ENCODE data around the gene UBXN6. TPM values are rescaled to one million over a fixed set of nuclear protein-coding genes. Genes with fewer than 3 reads are reported as not detected.

The UBXN6 gene
- total and polyA plus RNA-seq, 4 experiments from 2014 or later = 4.1 to 63.5 (median 33.8) TPM

DNA sequence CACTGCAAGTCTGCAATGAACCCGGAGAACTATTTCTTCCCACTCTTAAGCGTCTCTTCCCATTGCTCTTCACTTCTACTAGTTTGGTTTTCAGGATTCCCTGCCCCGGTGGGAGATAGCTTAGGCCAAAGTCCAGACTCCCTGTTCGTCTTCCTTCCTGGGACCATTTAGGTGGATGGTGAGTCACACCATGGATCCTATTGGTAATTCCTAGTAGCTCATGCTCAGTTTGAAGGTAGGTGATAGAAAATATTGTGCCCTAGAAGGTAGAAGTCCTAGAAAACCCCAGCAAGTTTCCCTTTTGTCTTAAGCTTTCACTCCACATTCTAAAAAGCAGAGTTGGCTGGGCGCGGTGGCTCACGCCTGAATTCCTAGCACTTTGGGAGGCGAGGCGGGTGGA lies 41.3 kb downstream of the UBXN6 start:
- no peak overlapping the region for H3K4me3 ChIP-seq (ENCODE audit: low read length in 2 of 2)
- H3K27me3 ChIP-seq (ENCODE audit: insufficient read depth, low read length) = no peaks in the 10 kb centered on the region
- Mint-ChIP-seq H3K36me3 (peaks cover 10 to 17% of the 10 kb centered on the region in 2 donors), H3K27me3 (no peaks in the 10 kb centered on the region), H3K27ac (no peak overlapping the region), H3K4me1 (peaks cover 0 to 2% (median 0%) of the 10 kb centered on the region in 4 donors), H3K9me3 (no peaks in the 10 kb centered on the region), H3K4me3 (no peak overlapping the region)
- H3K9me3 ChIP-seq (ENCODE audit: control insufficient read depth in 1 of 2, low read length in 2 of 2) = no peaks in the 10 kb centered on the region
- intact Hi-C loops (cut with micrococcal nuclease) = no loop called here
- ChIA-PET CTCF (ENCODE audit: partially characterized antibody) (interaction anchor here (0.8 to 1.1 kb wide), 2 partner anchors 10 to 14 kb away, joined by 3 read pairs; no protein-coding TSS in a partner anchor), POLR2A (ENCODE audit: partially characterized antibody) (interaction anchor here (1.1 kb wide), 1 partner anchor 16 kb away, joined by 3 read pairs; the partner anchor contains the start of gene SH3GL1)
- H3K4me1 ChIP-seq (ENCODE audit: insufficient read depth, low read length) = no peaks in the 10 kb centered on the region
- no peak overlapping the region for H3K27ac ChIP-seq (ENCODE audit: low read depth, low read length)
- H3K36me3 ChIP-seq (ENCODE audit: insufficient read depth, low read length) = no peaks in the 10 kb centered on the region
- DNase-seq = no peak

DNA sequence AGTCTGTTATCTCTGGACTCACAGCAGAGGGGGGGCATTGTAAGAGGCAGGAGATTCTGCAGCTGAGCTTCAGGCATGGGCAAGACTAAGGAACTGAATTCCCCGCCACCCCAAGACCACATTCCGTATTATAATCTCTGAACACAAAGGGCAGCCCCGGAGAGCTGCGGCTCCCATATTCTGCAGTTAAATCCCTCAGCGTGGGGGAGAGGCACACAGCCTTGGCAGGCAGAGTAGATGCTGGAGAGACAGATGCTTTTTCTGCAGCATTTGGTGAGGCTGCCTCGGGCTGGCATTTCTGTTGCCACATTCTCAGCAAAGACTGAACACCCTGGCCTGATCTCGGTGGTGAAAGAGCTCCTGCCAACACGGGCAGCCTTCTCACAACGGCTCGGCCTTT lies 42.2 kb downstream of the UBXN6 start:
- Histone ChIP-seq H3K9me3 (ENCODE audit: control insufficient read depth in 1 of 2, low read length in 2 of 2) (no peaks in the 10 kb centered on the region), H3K36me3 (ENCODE audit: insufficient read depth, low read length) (no peaks in the 10 kb centered on the region), H3K27me3 (ENCODE audit: insufficient read depth, low read length) (no peaks in the 10 kb centered on the region), H3K4me3 (ENCODE audit: low read length in 2 of 2) (no peak overlapping the region), H3K27ac (ENCODE audit: low read depth, low read length) (no peak overlapping the region), H3K4me1 (ENCODE audit: insufficient read depth, low read length) (no peaks in the 10 kb centered on the region)
- DNase-seq = no peak
- Mint-ChIP-seq H3K4me1 (peaks cover 0 to 2% (median 0%) of the 10 kb centered on the region in 4 donors), H3K4me3 (no peak overlapping the region), H3K27ac (peak overlapping the region in 1 of 7 donors; percentile 27), H3K27me3 (no peaks in the 10 kb centered on the region), H3K36me3 (peaks cover 10 to 17% of the 10 kb centered on the region in 2 donors), H3K9me3 (no peaks in the 10 kb centered on the region)
- intact Hi-C loops (cut with micrococcal nuclease) = no loop called here
- ChIA-PET POLR2A (ENCODE audit: partially characterized antibody) (interaction anchor here (1.3 kb wide), 1 partner anchor 15 kb away, joined by 3 read pairs; the partner anchor contains the start of gene SH3GL1), CTCF (ENCODE audit: partially characterized antibody) (interaction anchor here (0.9 kb wide), 1 partner anchor 147 kb away, joined by 4 read pairs; no protein-coding TSS in a partner anchor)

DNA sequence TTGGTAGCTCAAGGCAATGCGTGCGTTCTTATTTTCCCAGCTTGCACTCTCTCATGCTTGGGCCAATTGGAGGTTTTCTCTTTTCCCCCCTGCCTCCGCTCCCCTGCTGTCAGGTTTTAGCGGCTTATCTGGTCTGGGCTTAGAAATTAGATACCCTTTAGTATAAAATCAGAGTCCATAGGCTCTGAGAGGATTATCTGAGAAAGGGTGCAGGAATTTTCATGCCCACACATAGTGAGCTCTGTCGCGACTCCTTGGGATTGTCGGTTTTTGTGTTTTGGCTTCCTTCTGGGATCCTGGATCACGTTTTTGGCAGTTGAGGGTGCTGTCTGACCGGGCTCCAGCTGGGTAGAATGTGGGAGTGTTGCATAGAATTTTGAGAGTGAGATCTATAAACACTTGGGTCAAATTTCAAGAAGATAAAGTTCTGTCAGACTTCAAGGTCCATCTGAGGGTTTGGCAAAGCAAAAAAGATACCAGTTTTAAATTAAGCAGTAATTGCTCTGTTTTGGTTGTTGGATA lies 42.7 kb downstream of the UBXN6 start:
- H3K4me1 Mint-ChIP-seq = peaks cover 0 to 2% (median 0%) of the 10 kb centered on the region in 4 donors
- CTCF ChIA-PET (ENCODE audit: partially characterized antibody) = interaction anchor here (0.9 kb wide), 2 partner anchors 13 to 147 kb away, joined by 4 read pairs; partner anchors contain the start of gene CHAF1A
- no peaks in the 10 kb centered on the region for H3K9me3 ChIP-seq (ENCODE audit: control insufficient read depth in 1 of 2, low read length in 2 of 2)
- no peaks in the 10 kb centered on the region for H3K27me3 ChIP-seq (ENCODE audit: insufficient read depth, low read length)
- intact Hi-C loops (cut with micrococcal nuclease) = no loop called here
- H3K9me3 Mint-ChIP-seq = no peaks in the 10 kb centered on the region
- H3K4me3 Mint-ChIP-seq = no peak overlapping the region
- no peaks in the 10 kb centered on the region for H3K36me3 ChIP-seq (ENCODE audit: insufficient read depth, low read length)
- peak overlapping the region in 2 of 7 donors; percentile 27 to 29 for H3K27ac Mint-ChIP-seq
- no peaks in the 10 kb centered on the region for H3K27me3 Mint-ChIP-seq
- POLR2A ChIA-PET (ENCODE audit: partially characterized antibody) = interaction anchor here (1.3 kb wide), 1 partner anchor 15 kb away, joined by 3 read pairs; the partner anchor contains the start of gene SH3GL1
- peaks cover 9 to 17% of the 10 kb centered on the region in 2 donors for H3K36me3 Mint-ChIP-seq
- no peak overlapping the region for H3K4me3 ChIP-seq (ENCODE audit: low read length in 2 of 2)
- DNase-seq = no peak
- no peak overlapping the region for H3K27ac ChIP-seq (ENCODE audit: low read depth, low read length)
- no peaks in the 10 kb centered on the region for H3K4me1 ChIP-seq (ENCODE audit: insufficient read depth, low read length)

DNA sequence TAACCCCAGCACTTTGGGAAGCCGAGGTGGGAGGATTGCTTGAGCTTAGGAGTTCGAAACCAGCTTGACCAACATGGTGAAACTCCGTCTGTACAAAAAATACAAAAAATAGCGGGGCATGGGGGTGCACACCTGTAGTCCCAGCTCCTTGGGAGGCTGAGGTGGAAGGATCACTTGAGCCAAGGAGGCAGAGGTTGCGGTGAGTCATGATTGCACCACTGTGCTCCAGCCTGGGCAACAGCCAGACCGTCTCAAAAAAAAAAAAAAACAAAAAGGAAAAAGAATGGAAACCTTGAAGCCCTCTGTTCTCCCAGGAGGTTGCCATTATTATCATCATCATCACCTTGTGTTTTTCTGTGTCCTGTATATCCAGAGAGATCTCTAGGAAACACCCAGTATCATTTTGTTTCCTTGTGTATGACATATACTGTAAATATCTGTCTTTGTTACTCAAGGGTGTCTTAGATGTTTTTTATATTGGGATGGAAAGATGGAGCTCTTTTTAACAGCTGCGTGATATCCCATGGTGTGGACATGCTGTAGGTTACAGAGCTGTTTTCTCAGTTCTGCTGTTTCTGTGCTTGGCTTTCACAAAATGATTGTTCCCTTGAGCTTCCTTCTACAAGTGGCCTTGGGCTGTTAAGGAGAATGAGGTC lies 43.3 kb downstream of the UBXN6 start:
- no peaks in the 10 kb centered on the region for H3K27me3 ChIP-seq (ENCODE audit: insufficient read depth, low read length)
- intact Hi-C loops (cut with micrococcal nuclease) = no loop called here
- no peaks in the 10 kb centered on the region for H3K9me3 Mint-ChIP-seq
- no peak overlapping the region for H3K27ac ChIP-seq (ENCODE audit: low read depth, low read length)
- no peak overlapping the region for H3K4me3 ChIP-seq (ENCODE audit: low read length in 2 of 2)
- H3K36me3 ChIP-seq (ENCODE audit: insufficient read depth, low read length) = no peaks in the 10 kb centered on the region
- H3K4me1 ChIP-seq (ENCODE audit: insufficient read depth, low read length) = no peaks in the 10 kb centered on the region
- peaks cover 8 to 17% of the 10 kb centered on the region in 2 donors for H3K36me3 Mint-ChIP-seq
- H3K4me3 Mint-ChIP-seq = no peak overlapping the region
- peaks cover 0 to 2% (median 0%) of the 10 kb centered on the region in 4 donors for H3K4me1 Mint-ChIP-seq
- no peak overlapping the region for H3K27ac Mint-ChIP-seq
- ChIA-PET CTCF (ENCODE audit: partially characterized antibody) (interaction anchor here (0.9 kb wide), 2 partner anchors 12 to 146 kb away, joined by 4 read pairs; partner anchors contain the start of gene CHAF1A), POLR2A (ENCODE audit: partially characterized antibody) (interaction anchor here (1.3 kb wide), 1 partner anchor 14 kb away, joined by 3 read pairs; the partner anchor contains the start of gene SH3GL1)
- no peaks in the 10 kb centered on the region for H3K27me3 Mint-ChIP-seq
- no peak for DNase-seq
- no peaks in the 10 kb centered on the region for H3K9me3 ChIP-seq (ENCODE audit: control insufficient read depth in 1 of 2, low read length in 2 of 2)

DNA sequence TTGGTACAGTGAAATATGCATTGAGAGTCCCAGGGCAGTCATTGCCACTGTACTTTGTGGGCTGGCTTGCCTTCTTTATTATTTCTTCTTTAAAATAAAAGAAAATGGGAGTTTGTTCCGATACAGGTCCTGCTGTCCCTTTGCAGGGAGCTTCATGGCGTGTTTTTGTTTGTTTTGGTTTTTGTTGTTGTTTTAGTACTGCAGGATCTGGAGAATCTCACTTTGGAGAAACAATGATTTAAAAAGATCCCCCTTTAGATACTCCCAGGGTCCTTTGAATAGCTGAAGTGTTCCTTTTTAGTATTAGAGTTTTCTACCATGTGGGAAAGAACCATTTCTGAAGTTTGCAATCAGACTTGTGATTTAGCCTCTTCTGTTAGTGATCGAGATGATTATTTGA lies 44.0 kb downstream of the UBXN6 start:
- H3K4me1 Mint-ChIP-seq = peaks cover 0 to 2% (median 0%) of the 10 kb centered on the region in 4 donors
- Histone ChIP-seq H3K4me1 (ENCODE audit: insufficient read depth, low read length) (no peaks in the 10 kb centered on the region), H3K4me3 (ENCODE audit: low read length in 2 of 2) (no peak overlapping the region), H3K36me3 (ENCODE audit: insufficient read depth, low read length) (peaks cover 7% of the 10 kb centered on the region), H3K27ac (ENCODE audit: low read depth, low read length) (no peak overlapping the region), H3K27me3 (ENCODE audit: insufficient read depth, low read length) (no peaks in the 10 kb centered on the region), H3K9me3 (ENCODE audit: control insufficient read depth in 1 of 2, low read length in 2 of 2) (no peaks in the 10 kb centered on the region)
- intact Hi-C loops (cut with micrococcal nuclease) = no loop called here
- ChIA-PET POLR2A (ENCODE audit: partially characterized antibody) (no interaction called here), CTCF (ENCODE audit: partially characterized antibody) (no interaction called here)
- no peaks in the 10 kb centered on the region for H3K9me3 Mint-ChIP-seq
- no peak overlapping the region for H3K4me3 Mint-ChIP-seq
- no peak overlapping the region for H3K27ac Mint-ChIP-seq
- H3K36me3 Mint-ChIP-seq = peaks cover 12 to 20% of the 10 kb centered on the region in 2 donors
- no peak for DNase-seq
- no peaks in the 10 kb centered on the region for H3K27me3 Mint-ChIP-seq

DNA sequence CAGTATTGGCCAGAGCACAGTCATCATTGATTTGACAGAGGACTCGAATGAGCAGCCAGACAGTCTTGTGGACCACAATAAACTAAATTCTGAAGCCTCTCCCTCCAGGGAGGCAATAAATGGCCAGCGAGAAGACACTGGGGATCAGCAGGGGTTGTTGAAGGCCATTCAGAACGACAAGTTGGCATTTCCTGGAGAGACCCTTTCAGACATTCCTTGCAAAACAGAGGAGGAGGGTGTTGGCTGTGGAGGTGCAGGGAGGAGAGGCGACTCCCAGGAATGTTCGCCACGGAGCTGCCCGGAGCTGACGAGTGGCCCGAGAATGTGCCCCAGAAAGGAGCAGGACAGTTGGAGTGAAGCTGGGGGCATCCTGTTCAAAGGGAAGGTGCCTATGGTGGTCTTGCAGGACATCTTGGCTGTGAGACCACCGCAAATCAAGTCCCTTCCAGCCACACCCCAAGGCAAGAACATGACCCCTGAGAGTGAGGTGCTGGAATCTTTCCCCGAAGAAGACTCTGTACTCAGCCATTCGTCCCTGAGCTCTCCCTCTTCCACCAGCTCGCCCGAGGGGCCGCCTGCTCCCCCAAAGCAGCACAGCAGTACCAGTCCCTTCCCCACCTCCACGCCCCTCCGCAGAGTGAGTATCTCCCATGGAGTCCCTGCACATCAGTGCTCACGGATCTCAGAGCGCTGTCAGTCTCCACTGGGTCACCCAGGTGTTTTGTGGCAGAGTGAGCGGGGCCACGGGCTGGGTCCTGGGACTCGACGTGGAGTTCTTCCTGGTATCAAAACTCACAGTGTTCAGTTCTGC lies 48.3 kb downstream of the UBXN6 start:
- intact Hi-C loops (cut with micrococcal nuclease) = no loop called here
- no peaks in the 10 kb centered on the region for H3K4me1 ChIP-seq (ENCODE audit: insufficient read depth, low read length)
- CTCF ChIA-PET (ENCODE audit: partially characterized antibody) = interaction anchor here (0.5 kb wide), 1 partner anchor 58 kb away, joined by 3 read pairs; no protein-coding TSS in a partner anchor
- no peaks in the 10 kb centered on the region for H3K9me3 Mint-ChIP-seq
- no peak for DNase-seq
- H3K27ac Mint-ChIP-seq = no peak overlapping the region
- POLR2A ChIA-PET (ENCODE audit: partially characterized antibody) = no interaction called here
- peaks cover 12 to 14% of the 10 kb centered on the region in 2 donors for H3K36me3 Mint-ChIP-seq
- H3K4me3 ChIP-seq (ENCODE audit: low read length in 2 of 2) = no peak overlapping the region
- H3K4me3 Mint-ChIP-seq = no peak overlapping the region
- no peaks in the 10 kb centered on the region for H3K27me3 Mint-ChIP-seq
- no peaks in the 10 kb centered on the region for H3K27me3 ChIP-seq (ENCODE audit: insufficient read depth, low read length)
- peaks cover 0 to 7% (median 4%) of the 10 kb centered on the region in 4 donors for H3K4me1 Mint-ChIP-seq
- peaks cover 7% of the 10 kb centered on the region for H3K36me3 ChIP-seq (ENCODE audit: insufficient read depth, low read length)
- no peaks in the 10 kb centered on the region for H3K9me3 ChIP-seq (ENCODE audit: control insufficient read depth in 1 of 2, low read length in 2 of 2)
- H3K27ac ChIP-seq (ENCODE audit: low read depth, low read length) = no peak overlapping the region

DNA sequence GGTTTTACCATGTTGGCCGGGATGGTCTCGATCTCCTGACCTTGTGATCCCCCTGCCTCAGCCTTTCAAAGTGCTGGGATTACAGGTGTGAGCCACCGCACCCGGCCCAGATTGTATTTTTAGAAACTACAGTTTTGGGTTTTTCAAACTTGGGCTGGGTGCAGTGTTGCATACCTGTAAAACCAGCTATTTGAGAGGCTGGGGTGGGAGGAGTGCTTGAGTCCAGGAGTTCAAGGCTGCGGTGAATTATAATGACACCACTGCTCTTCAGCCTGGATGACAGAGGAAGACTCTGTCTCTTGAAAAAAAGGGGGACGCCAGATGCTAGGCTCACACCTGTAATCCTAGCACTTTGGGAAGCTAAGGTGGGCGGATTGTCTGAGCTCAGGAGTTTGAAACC lies 51.0 kb downstream of the UBXN6 start:
- peaks cover 13% of the 10 kb centered on the region for H3K4me1 ChIP-seq (ENCODE audit: insufficient read depth, low read length)
- H3K27ac ChIP-seq (ENCODE audit: low read depth, low read length) = no peak overlapping the region
- peaks cover 10 to 30% (median 20%) of the 10 kb centered on the region in 4 donors for H3K4me1 Mint-ChIP-seq
- no peak overlapping the region for H3K4me3 Mint-ChIP-seq
- H3K36me3 Mint-ChIP-seq = peaks cover 4 to 13% of the 10 kb centered on the region in 2 donors
- CTCF ChIA-PET (ENCODE audit: partially characterized antibody) = interaction anchor here (1.2 to 1.3 kb wide), 2 partner anchors 10 to 55 kb away, joined by 3 read pairs; no protein-coding TSS in a partner anchor
- DNase-seq = no peak
- H3K36me3 ChIP-seq (ENCODE audit: insufficient read depth, low read length) = peaks cover 7% of the 10 kb centered on the region
- no peak overlapping the region for H3K4me3 ChIP-seq (ENCODE audit: low read length in 2 of 2)
- intact Hi-C loops (cut with micrococcal nuclease) = no loop called here
- POLR2A ChIA-PET (ENCODE audit: partially characterized antibody) = no interaction called here
- no peaks in the 10 kb centered on the region for H3K27me3 Mint-ChIP-seq
- H3K27me3 ChIP-seq (ENCODE audit: insufficient read depth, low read length) = no peaks in the 10 kb centered on the region
- no peaks in the 10 kb centered on the region for H3K9me3 ChIP-seq (ENCODE audit: control insufficient read depth in 1 of 2, low read length in 2 of 2)
- H3K9me3 Mint-ChIP-seq = no peaks in the 10 kb centered on the region
- no peak overlapping the region for H3K27ac Mint-ChIP-seq
